Large intestine (tissue), 3 donors: Measurements from ENCODE around the gene C2orf72. TPM values are rescaled to one million over a fixed set of nuclear protein-coding genes. Genes with fewer than 3 reads are reported as not detected.
"Not testable (repeated sequence)": the region's sequence is repeated elsewhere in the genome, so short reads cannot be mapped to it uniquely, and the experiment has no call there.

Source experiments
- DNase-seq, 2 donors: peaks; one replicate each; pipeline versions ENCODE4 v3.0.0 to v3.0.0-alpha.2; 2013
- H3K27ac ChIP-seq: one replicate; pipeline ENCODE4 v1.5.1; 2013; ENCODE audit warnings: low read length
- H3K27me3 ChIP-seq: 2 replicates; pipeline ENCODE4 v1.6.1; 2013; ENCODE audit warnings: low read length; ENCODE audit not compliant: control insufficient read depth, insufficient read depth
- H3K36me3 ChIP-seq: 2 replicates; pipeline ENCODE4 v1.6.1; 2013; ENCODE audit warnings: low read length; ENCODE audit not compliant: control insufficient read depth, insufficient read depth
- H3K4me1 ChIP-seq: one replicate; pipeline ENCODE4 v1.6.1; 2013; ENCODE audit warnings: low read length; ENCODE audit not compliant: control insufficient read depth, insufficient read depth
- H3K4me3 ChIP-seq: one replicate; pipeline ENCODE4 v1.5.1; 2013; ENCODE audit warnings: low read length
- H3K9me3 ChIP-seq: one replicate; pipeline ENCODE4 v1.6.1; 2013; ENCODE audit warnings: mild to moderate bottlenecking, low read depth, low read length, moderate library complexity; ENCODE audit not compliant: control insufficient read depth
- WGBS: methylation state at CpG from one replicate; pipeline ENCODE4 v1.1.5; 2013; ENCODE audit warnings: low lambda C conversion rate; ENCODE audit not compliant: insufficient coverage; 5-methylcytosine and 5-hydroxymethylcytosine counted together
- polyA plus RNA-seq: library from polyadenylated mRNA; unstranded; fragments of 120-200 nt; gene quantifications from one replicate; pipeline ENCODE4 v1.2.1, GENCODE V29; 2013

The C2orf72 gene
- polyA plus RNA-seq, 1 donor: 42.0 TPM

DNA sequence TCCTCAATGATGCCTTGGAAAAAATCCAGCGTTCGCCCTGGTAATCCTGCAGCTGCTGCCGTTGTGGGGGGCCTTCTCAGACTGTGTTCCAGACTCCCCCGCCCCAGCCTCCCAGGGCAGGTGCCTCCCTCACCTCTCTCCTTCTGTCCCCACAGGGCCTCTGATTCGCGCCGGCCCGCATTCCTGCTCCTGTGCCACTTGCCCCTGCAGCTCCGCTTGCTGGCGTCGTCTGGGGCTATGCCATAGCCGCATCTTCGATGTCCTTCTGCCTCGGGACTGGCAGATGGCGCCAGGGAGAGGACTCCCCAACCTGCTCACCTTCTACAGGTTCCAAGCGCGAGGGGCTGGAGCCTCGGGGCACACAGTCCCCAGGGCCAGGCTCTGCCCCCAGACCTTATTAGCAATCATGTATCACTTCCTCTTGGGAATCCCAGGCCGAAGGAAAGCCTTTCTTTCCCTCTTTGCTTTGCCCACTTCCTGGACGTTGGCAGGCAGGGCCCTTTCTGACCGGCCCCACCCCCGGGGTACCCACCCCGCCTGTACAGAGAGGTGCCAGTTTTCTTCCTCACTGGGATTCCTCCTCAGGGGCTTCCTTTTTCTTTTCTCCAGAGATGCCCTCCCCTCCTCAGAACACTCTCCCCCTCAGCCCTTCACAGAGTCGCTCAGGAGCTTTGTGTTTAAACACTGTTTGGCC lies 37.0 kb upstream of the C2orf72 start:
- Histone ChIP-seq H3K27me3 (peaks cover 5% of the 10 kb centered on the region), H3K27ac (no peak overlapping the region), H3K4me3 (no peak overlapping the region), H3K9me3 (peaks cover 6% of the 10 kb centered on the region), H3K4me1 (no peaks in the 10 kb centered on the region), H3K36me3 (no peaks in the 10 kb centered on the region)
- no peak for DNase-seq
- no CpG with 5 or more reads among the region's 24 CpGs for WGBS

DNA sequence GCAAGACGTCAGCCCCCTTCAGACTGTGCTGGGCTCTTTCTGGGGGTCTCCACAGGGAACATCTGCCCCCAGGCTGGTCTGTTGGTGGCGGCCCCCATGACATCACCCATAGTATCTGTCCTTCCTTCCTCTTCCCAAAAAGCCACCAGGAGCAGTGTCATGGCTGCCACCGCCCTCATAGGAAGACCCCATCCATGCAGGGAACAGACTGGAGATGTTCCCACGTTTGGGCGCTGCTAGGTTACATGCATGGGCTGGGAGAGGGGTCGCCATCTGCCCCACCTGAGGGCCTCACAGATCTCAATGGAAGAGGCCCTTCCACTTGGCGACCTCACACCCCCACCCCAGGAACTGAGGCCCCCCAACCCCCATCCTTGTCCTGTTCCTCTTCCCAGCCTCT lies 36.3 kb upstream of the C2orf72 start:
- Histone ChIP-seq H3K4me1 (no peaks in the 10 kb centered on the region), H3K27ac (no peak overlapping the region), H3K4me3 (no peak overlapping the region), H3K9me3 (peaks cover 6% of the 10 kb centered on the region), H3K27me3 (peaks cover 5% of the 10 kb centered on the region), H3K36me3 (no peaks in the 10 kb centered on the region)
- no peak for DNase-seq
- WGBS: no CpG with 5 or more reads among the region's 7 CpGs

GRCh38 chr2:231001921-231002320 lies 35.4 kb upstream of the C2orf72 start:
- no peaks in the 10 kb centered on the region for H3K4me1 ChIP-seq
- 100% methylated on average over 2 of the region's 4 CpGs for WGBS
- DNase-seq: no peak
- H3K9me3 ChIP-seq: peaks cover 6% of the 10 kb centered on the region
- no peaks in the 10 kb centered on the region for H3K36me3 ChIP-seq
- no peak overlapping the region for H3K4me3 ChIP-seq
- H3K27ac ChIP-seq: no peak overlapping the region
- H3K27me3 ChIP-seq: peaks cover 5% of the 10 kb centered on the region

- Histone ChIP-seq H3K4me1 (no peaks in the 10 kb centered on the region), H3K27ac (no peak overlapping the region), H3K9me3 (peaks cover 6% of the 10 kb centered on the region), H3K4me3 (no peak overlapping the region), H3K36me3 (no peaks in the 10 kb centered on the region), H3K27me3 (peaks cover 5% of the 10 kb centered on the region)
- WGBS: no CpG with 5 or more reads among the region's 10 CpGs
- no peak for DNase-seq
These were observed 34.7 kb upstream of the C2orf72 start for GRCh38 chr2:231002641-231003040.

- no peaks in the 10 kb centered on the region for H3K4me1 ChIP-seq
- peaks cover 5% of the 10 kb centered on the region for H3K27me3 ChIP-seq
- no peak overlapping the region for H3K4me3 ChIP-seq
- no CpG with 5 or more reads among the region's 2 CpGs for WGBS
- DNase-seq: no peak
- no peak overlapping the region for H3K27ac ChIP-seq
- H3K9me3 ChIP-seq: peaks cover 6% of the 10 kb centered on the region
- no peaks in the 10 kb centered on the region for H3K36me3 ChIP-seq
These were observed 34.1 kb upstream of the C2orf72 start for GRCh38 chr2:231003186-231003585.

DNA sequence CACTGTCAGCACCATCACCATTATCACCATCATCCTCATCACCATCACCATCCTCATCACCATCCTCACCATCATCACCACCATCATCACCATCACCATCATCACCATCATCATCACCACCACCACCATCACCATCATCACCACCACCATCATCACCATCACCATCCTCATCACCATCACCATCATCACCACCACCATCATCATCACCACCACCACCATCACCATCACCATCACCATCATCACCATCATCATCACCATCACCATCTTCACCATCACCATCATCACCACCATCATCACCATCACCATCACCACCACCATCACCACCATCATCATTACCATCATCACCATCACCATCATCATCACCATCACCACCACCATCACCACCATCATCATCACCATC lies 32.4 kb upstream of the C2orf72 start:
- H3K4me1 ChIP-seq, DNase-seq, H3K4me3 ChIP-seq, H3K36me3 ChIP-seq, H3K27ac ChIP-seq, H3K27me3 ChIP-seq, H3K9me3 ChIP-seq: not testable (repeated sequence)

DNA sequence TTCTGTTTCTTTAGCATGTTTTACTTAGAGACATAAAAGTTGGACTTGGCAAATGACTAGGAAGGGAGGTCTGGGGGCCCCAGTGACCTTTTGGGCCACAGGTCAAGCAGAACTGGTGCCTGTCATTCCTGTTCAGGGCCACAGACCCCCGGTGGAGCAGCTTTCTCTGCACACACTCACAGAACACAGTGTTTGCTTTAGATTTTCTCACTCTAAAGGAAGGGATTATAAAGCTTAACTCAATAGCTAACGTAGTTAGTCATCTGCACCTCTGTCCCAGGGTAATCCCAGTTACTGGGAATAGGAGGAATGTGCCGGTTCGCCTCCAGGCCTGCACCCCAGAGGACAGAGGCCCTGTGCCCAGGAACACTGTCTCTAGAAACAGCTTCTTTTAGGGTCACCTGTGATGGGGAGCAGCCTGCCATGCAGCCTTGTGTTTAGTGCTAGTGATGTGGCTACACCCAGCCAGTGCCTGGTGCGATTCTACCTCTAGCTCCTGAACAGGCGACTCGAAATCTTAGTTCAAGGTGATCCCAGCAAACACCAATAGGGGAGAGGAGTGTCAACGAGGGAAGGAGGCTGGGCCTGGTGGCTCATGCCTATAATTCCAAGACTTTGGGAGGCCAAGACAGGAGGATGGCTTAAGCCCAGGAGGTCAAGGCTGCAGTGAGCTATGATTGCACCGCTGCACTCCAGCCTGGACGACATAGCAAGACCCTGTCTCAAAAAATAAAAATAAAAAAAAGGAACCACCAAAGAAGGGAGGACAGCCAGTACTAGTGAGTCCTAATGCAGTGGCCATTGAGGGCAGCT lies 29.8 kb upstream of the C2orf72 start:
- no peak for DNase-seq
- 100% methylated on average over 1 of the region's 10 CpGs for WGBS
- H3K27ac ChIP-seq: no peak overlapping the region

GRCh38 chr2:231008131-231008530 lies 29.2 kb upstream of the C2orf72 start:
- Histone ChIP-seq H3K27me3 (no peaks in the 10 kb centered on the region), H3K9me3 (peaks cover 6% of the 10 kb centered on the region), H3K4me1 (no peaks in the 10 kb centered on the region), H3K27ac (no peak overlapping the region), H3K4me3 (no peak overlapping the region), H3K36me3 (no peaks in the 10 kb centered on the region)
- DNase-seq: no peak
- WGBS: no CpG with 5 or more reads among the region's 6 CpGs

More for the DNA sequence above, 29.8 kb upstream of the C2orf72 start:
- Histone ChIP-seq H3K9me3 (peaks cover 6% of the 10 kb centered on the region), H3K36me3 (no peaks in the 10 kb centered on the region), H3K4me1 (no peaks in the 10 kb centered on the region), H3K4me3 (no peak overlapping the region), H3K27me3 (no peaks in the 10 kb centered on the region)

GRCh38 chr2:231009236-231009919 lies 27.9 kb upstream of the C2orf72 start:
- 60% methylated on average over 1 of the region's 14 CpGs for whole genome bisulfite sequencing
- no peaks in the 10 kb centered on the region for H3K36me3 ChIP-seq

DNA sequence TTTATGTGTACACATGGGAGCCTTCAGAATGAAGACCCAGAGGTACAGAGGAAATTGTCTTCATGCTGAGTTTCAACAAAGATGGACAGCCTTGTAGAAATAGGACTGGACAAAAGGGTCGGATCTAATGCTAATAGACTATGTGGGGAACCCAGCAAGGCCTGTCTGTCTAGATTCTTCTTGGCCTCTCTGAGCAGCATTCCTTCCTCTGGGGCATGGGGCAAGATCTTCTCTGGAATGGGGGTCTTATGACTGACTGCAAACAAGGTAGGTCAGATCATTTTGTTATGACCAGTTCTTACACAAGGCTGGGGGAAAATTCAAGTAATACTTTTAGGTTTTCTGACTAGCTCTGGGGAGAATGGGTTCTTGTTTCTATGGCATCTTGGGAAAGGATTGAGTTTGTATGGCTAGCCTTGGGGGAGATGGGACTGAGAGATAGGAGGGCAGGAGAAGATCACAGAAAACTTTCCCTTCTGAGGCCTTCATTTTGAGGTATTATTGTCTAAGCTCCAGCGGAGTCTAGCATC lies 27.1 kb upstream of the C2orf72 start:
- H3K36me3 ChIP-seq: no peaks in the 10 kb centered on the region
- no peaks in the 10 kb centered on the region for H3K4me1 ChIP-seq
- H3K27ac ChIP-seq: no peak overlapping the region
- H3K4me3 ChIP-seq: no peak overlapping the region
- WGBS: 100% methylated on average over 1 of the region's 2 CpGs
- no peaks in the 10 kb centered on the region for H3K9me3 ChIP-seq
- DNase-seq: no peak
- no peaks in the 10 kb centered on the region for H3K27me3 ChIP-seq

More at GRCh38 chr2:231009236-231009919, 27.9 kb upstream of the C2orf72 start:
- Histone ChIP-seq H3K4me1 (no peaks in the 10 kb centered on the region), H3K4me3 (no peak overlapping the region), H3K27me3 (no peaks in the 10 kb centered on the region), H3K9me3 (peaks cover 6% of the 10 kb centered on the region), H3K27ac (no peak overlapping the region)
- DNase-seq: no peak
